ENCODE results near the gene THAP6.

- TF ChIP-seq POLR2A (IDR thresholded peaks at IDR 0.05; ENCODE audit: low read depth) = no peak
- TF ChIP-seq CTCF (IDR thresholded peaks at IDR 0.05) = no peak
These were observed 19.7 kb upstream of the THAP6 start for GRCh38 chr4:75494563-75494962.
